Esophagus mucosa (tissue), 1 donor: ENCODE data around the gene SPTA1. TPM values are rescaled to one million over a fixed set of nuclear protein-coding genes. Genes with fewer than 3 reads are reported as not detected.

ENCODE experiments used
- ATAC-seq: fragments of 200-7000 bp; cut with Tn5 transposase; one replicate; pipeline ENCODE4 v1.9.1; 2020
- total RNA-seq: library from RNA; stranded (reverse); gene quantifications from one replicate; pipeline ENCODE4 v1.2.4, GENCODE V29; 2023
- donor health status: DM: yes; HTN: yes; CAD: no.

The SPTA1 gene
- total RNA-seq, 1 donor from 2014 or later = not detected

GRCh38 chr1:158564608-158565007 is 121.9 kb downstream of the SPTA1 start:
- ATAC-seq = no peak

DNA sequence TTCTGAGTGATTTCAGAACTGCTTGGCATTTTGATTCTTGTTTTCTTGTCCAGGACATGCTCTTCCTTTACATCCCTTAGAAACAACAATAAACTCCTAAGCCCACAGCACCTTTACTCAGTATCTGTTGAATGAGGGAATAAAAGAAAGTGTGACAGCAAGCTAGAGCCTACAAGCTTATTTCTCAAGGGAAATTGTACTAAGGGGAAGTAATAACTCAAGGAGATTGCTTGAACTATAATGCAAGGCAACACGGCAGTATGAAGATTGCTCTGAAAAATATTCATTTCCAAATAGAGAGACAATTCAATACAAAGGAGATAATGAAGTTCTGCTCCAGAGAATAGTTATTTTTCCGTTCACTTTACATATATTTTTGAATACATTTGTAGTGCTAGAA is 122.7 kb downstream of the SPTA1 start:
- ATAC-seq = no peak

Other genes starting within 250 kb of the SPTA1 start
- not detected for gene OR10K1, start 224.9 kb downstream of the SPTA1 start, total RNA-seq
- gene OR10R2, start 214.5 kb downstream of the SPTA1 start, total RNA-seq = not detected
- not detected for gene OR6Y1, start 132.3 kb downstream of the SPTA1 start, total RNA-seq
- gene OR6P1, start 116.1 kb downstream of the SPTA1 start, total RNA-seq = not detected
- not detected for gene OR10X1, start 106.8 kb downstream of the SPTA1 start, total RNA-seq
- not detected for gene OR10Z1, start 81.4 kb downstream of the SPTA1 start, total RNA-seq
- gene OR6K2, start 13.9 kb upstream of the SPTA1 start, total RNA-seq = not detected
- gene OR6K3, start 34.0 kb upstream of the SPTA1 start, total RNA-seq = not detected
- gene OR6K6, start 68.0 kb upstream of the SPTA1 start, total RNA-seq = not detected
- gene OR6N1, start 85.5 kb upstream of the SPTA1 start, total RNA-seq = not detected
- not detected for gene OR6N2, start 94.5 kb upstream of the SPTA1 start, total RNA-seq
- 0.52 TPM for gene MNDA, start 144.6 kb upstream of the SPTA1 start, total RNA-seq
- gene PYHIN1, start 244.8 kb upstream of the SPTA1 start, total RNA-seq = 0.44 TPM